Hindlimb muscle (tissue), 1 donor: Measurements from ENCODE around the gene FUT7. TPM values are rescaled to one million over a fixed set of nuclear protein-coding genes. Genes with fewer than 3 reads are reported as not detected.
A peak's percentile ranks its signal among the peaks of the same experiment; 100 is the strongest.
"Not testable (repeated sequence)": the region's sequence is repeated elsewhere in the genome, so short reads cannot be mapped to it uniquely, and the experiment has no call there.

Source experiments
- DNase-seq: peaks from one replicate; pipeline ENCODE4 v3.0.0-alpha.2; 2013
- polyA plus RNA-seq: library from polyadenylated mRNA; unstranded; fragments of 120-200 nt; gene quantifications from one replicate; pipeline ENCODE4 v1.2.1, GENCODE V29; 2013; ENCODE audit not compliant: insufficient read length

Gene FUT7
- polyA plus RNA-seq, 1 donor: 0.10 TPM

DNA sequence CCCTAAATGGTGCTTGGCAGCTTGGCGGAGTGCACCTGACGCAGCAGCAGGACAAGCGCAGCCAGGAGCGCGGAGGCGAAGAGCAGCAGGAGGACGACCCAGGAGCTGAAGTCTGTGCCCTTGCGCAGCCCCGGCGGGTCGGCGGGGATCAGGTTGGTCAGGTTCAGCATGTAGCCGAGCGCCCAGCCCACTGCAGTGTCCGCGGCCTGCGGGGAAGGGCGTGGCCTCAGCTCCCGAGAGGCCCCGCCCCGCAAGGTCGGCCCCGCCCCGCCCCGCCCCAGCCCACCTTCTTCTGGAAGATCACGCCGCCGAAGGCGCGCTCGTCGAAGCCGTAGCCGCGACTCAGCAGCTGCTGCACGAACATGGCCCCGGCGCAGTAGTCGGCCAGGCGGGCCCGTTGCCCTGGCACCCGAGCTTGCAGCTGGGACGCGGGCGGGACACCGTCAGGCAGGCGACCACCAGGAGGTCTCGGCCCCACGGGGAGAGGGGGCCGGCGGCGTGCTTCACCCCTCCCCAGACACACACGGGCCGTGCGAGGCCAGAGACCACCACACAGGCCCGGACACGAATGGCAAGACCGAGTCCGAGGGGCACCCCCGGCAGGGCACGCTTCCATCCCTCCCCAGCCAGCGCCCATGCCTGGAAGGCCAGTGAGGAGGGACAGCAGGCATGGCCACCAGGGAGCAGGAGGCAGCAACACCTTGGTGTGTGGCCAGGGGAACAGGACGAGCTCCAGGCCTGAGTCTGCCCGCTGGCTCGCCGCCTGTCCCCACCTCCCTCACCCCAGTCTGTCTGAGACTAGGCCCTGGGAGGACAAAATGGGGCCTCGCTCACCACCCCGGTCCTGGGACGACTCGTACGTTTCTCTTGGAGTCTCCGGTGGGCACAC lies 17.0 kb upstream of the FUT7 start:
- no peak for DNase-seq

DNA sequence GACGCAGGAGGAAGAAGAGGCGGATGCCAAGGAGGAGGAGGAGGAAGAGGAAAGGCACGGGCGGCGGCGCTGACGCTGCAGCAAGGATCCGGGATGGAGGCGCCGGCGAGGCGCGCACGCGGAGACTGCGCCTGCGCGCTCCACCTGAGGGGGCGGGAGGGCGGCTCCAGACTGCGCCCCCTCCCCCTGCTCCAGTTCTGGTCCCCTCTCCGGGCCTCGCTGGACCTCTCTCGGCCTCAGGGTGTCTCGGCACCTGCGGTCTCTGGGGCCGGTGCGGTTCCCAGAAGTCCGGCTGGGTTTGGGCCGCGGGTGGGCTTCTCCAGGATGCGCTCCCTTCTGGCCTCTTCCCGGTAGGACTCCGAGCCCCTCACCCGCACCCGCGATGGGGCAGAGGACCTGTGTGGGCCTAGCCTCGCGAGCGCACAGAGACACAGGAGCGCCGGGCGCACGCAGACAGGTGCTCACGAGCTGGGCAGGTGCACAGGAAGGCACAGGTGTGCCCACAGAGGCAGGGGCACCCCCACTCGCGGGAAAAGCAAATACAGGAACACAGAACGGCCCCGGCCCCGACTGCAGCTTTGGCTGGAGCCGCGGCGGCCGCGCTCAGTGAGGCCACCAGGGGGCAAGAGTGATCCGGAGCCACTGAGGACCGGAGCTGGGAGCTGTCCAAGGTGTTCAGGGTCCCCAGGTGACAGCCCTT lies 14.3 kb upstream of the FUT7 start, which contains the start of gene NPDC1:
TSS of gene NPDC1 (minus strand) at position 90 of the 700 bp plus-strand sequence. CDS start 188 bp downstream, outside the sequence.
- DNase-seq: peak; percentile 87

- DNase-seq: peak; percentile 50
Observed at GRCh38 chr9:137045294-137046087, 13.6 kb upstream of the FUT7 start.

GRCh38 chr9:137044502-137045177 lies 12.8 kb upstream of the FUT7 start:
- no peak for DNase-seq

GRCh38 chr9:137044037-137044436 lies 12.1 kb upstream of the FUT7 start:
- DNase-seq: no peak

- no peak for DNase-seq
Observed at GRCh38 chr9:137042751-137043727, 11.2 kb upstream of the FUT7 start.

GRCh38 chr9:137041124-137041523 lies 9.2 kb upstream of the FUT7 start:
- DNase-seq: no peak

GRCh38 chr9:137040568-137040967 lies 8.7 kb upstream of the FUT7 start:
- DNase-seq: no peak

DNA sequence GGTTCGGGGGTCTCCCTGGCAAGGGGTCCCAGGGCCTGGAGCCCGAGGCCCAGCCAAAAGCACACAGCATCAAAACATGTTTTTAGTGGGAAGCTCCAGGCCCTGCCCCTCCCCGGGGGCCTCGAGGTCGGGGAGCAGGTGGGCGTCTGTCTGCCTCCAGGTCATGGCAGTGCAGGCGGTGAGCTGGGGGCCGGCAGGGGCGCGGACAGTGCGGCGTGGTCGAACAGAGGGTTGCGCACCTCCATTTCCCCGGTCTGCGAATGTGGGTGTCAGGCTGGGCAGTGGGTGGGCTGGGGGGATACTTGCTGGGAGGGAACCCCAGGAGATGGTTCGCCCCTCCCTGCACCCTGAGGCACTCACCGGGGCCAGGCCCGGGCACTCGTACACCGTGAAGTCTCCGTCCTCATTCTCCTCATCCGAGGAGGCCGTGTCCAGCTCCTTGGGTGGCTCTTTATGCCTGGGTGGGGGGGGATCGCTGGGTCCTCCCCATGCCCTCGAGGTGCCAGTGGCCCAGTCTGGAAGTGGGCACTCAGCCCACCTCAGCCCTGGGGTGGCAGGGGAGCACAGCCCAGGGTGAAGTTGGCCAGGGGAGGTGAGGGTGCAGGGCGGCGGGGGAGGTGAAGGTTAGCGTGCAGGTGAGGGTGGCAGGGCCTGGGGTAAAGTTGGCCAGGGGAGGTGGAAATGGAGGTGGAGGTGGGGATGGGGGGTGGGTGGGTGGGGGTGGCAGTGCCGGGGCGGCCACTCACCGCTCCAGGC lies 7.9 kb upstream of the FUT7 start:
- DNase-seq: no peak

DNA sequence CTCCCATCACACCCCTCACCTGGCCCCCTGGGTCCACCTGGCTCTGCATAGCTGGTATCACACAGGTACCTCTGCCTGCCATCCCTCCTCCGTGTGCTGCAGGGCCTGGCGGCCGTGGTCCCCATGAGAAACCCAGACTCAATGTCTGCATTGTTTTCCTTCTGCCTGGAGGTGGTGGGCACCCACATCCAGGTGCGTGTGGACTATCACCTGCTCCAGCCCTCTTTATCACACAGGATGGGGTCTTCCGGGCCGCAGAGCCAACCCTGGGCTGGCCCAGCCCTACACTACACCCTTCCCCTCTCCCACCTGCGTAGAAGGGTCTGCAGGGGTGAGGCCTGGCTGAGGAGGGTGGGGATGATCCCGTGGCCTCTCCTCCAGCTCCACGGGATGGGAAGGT lies 7.0 kb upstream of the FUT7 start:
- no peak for DNase-seq

- DNase-seq: no peak
Observed at GRCh38 chr9:137037483-137037882, 5.6 kb upstream of the FUT7 start.

GRCh38 chr9:137037035-137037434 lies 5.1 kb upstream of the FUT7 start:
- DNase-seq: no peak

DNA sequence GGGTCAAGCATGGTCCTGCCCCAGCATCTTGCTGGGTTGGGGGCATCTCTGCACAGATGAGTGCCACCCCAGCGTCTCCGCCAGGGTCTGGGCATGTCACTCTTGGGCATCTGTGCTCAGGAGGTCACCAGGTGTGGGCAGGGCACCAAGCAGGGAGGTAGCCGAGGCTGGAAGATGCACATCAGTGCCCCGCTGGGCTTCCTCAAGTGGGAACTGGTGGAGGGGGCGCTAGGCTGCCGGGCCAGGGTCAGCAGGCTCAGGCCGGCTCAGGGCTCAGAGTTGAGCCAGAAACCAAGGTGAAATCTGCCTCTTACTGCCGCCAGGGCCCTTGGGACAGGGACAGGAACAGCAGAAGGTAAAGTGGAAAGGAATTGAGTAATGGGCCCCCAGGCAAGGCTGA lies 4.0 kb upstream of the FUT7 start:
- DNase-seq: no peak

- DNase-seq: no peak
Observed at GRCh38 chr9:137035507-137035834, 3.6 kb upstream of the FUT7 start.

DNA sequence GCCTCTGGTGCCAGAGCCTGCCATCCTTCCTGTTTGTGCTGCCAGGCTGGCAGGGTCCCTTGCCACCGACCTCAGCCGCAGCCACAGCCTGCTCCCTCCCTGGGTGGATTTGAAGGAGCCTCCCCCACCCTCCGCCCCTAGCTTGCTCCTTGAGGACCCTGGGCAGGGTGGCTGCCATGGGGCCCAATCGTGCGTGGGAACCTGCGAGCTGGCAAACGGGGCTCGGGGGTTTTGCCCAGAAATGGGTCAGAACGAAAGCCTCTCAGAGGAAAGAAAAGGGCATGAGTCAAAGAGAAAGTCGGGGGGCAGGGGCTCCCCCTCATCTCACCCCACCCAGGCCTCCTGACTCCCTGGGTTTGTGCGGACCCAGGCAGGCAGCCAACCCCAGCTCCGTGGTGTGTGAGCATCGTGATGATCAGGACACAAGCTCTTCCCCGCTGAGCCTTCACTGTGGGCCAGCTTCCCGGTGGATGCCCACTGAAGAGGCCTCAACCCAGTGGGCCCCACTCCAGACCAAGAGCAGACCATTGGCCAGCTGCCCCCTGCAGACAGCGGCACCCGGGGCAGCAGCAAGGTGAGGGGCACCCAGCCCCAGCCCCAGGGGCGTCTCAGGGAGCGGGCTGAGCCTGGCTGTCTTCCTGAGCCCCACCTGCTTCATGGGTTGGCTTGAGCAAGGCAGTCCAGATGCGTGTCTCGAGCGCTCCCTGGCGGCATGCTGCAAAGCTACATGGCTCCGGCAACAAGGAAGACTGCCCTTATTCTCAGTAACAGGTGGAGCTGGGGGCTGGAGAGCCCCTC lies 3.0 kb upstream of the FUT7 start:
- peak; percentile 88 for DNase-seq

GRCh38 chr9:137034039-137034708 lies 2.3 kb upstream of the FUT7 start:
- DNase-seq: no peak

DNA sequence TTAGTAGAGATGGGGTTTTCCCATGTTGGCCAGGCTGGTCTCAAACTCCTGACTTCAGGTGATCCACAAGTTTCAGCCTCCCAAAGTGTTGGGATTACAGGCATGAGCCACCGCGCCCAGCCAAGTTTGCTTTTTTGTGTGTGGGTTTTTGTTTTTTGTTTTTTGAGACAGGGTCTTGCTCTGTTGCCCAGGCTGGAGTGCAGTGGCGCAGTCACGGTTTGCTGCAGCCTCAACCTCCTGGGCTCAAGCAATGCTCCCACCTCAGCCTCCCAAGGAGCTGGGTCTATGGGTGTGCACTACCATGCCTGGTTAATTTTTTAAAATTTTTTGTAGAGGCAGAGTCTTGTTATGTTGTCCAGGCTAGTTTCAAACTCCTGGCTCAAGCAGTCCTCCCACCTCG lies 1.6 kb upstream of the FUT7 start:
- DNase-seq: not testable (repeated sequence)

- no peak for DNase-seq
Observed at GRCh38 chr9:137032858-137033257, 970 bp upstream of the FUT7 start.
